HEK293T (cell line): Measurements from ENCODE around the gene HTRA3.

Experiments used
- ARNT ChIP-seq: fragments of 450-650 bp; IDR thresholded peaks from 2 replicates; pipeline ENCODE4 v1.6.1; 2017; ENCODE audit warnings: mild to moderate bottlenecking
- BHLHE40 ChIP-seq: fragments of 450-650 bp; IDR thresholded peaks from 2 replicates; pipeline ENCODE4 v1.6.1; 2016; ENCODE audit warnings: mild to moderate bottlenecking, moderate library complexity, borderline replicate concordance
- CTBP1 ChIP-seq: fragments of 450-650 bp; IDR thresholded peaks from 2 replicates; pipeline ENCODE4 v1.6.1; 2016; ENCODE audit warnings: borderline replicate concordance
- ELF4 ChIP-seq: fragments of 450-650 bp; IDR thresholded peaks from 2 replicates; pipeline ENCODE4 v1.6.1; 2017; ENCODE audit warnings: antibody characterized with exemption
- FOXM1 ChIP-seq: fragments of 450-650 bp; IDR thresholded peaks from 2 replicates; pipeline ENCODE4 v1.6.1; 2017; ENCODE audit warnings: mild to moderate bottlenecking, borderline replicate concordance
- L3MBTL2 ChIP-seq: fragments of 450-650 bp; conservative IDR thresholded peaks from 2 replicates; pipeline ENCODE4 v1.6.1; 2016; ENCODE audit warnings: mild to moderate bottlenecking
- LEF1 ChIP-seq: fragments of 450-650 bp; IDR thresholded peaks from 2 replicates; pipeline ENCODE4 v1.6.1; 2017; ENCODE audit warnings: mild to moderate bottlenecking, borderline replicate concordance
- SP1 ChIP-seq: fragments of 450-650 bp; IDR thresholded peaks from 2 replicates; pipeline ENCODE4 v1.6.1; 2017
- SUZ12 ChIP-seq: fragments of 450-650 bp; IDR thresholded peaks from 2 replicates; pipeline ENCODE4 v1.6.1; 2016; ENCODE audit warnings: mild to moderate bottlenecking
- TF ChIP-seq, protein P1 (sequence below): fragments of 450-650 bp; IDR thresholded peaks from 2 replicates; pipeline ENCODE4 v1.6.1; 2016

DNA sequence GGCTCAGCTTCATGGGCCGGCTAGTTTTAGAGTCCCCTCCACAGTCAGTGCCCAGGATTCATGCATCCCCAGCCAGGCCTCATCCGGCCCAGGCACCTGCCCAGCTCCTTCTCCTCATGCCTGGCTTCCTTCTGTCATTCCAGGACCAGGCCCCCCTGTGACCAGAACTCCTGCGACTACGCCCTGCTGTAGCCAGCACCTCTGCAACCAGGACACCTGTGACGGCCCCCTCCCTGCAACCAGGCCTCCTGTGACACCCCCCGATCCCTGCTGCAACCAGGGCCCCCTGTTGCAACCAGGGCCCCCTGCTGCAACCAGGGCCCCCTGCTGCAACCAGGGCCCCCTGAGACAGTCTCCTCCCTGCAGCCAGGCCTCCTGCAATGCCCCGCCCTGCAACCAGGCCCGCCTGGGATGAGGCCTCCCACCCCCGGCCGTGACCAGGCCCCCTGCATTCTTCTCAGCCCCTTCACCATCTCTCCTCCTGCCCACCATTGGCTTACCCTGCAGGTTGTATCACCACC lies 46.8 kb downstream of the HTRA3 start:
- TF ChIP-seq ELF4 (no peak), CTBP1 (no peak), SP1 (no peak), ARNT (no peak), BHLHE40 (no peak), FOXM1 (no peak), L3MBTL2 (no peak), LEF1 (no peak), SUZ12 (no peak)
- TF ChIP-seq, protein P1, sequence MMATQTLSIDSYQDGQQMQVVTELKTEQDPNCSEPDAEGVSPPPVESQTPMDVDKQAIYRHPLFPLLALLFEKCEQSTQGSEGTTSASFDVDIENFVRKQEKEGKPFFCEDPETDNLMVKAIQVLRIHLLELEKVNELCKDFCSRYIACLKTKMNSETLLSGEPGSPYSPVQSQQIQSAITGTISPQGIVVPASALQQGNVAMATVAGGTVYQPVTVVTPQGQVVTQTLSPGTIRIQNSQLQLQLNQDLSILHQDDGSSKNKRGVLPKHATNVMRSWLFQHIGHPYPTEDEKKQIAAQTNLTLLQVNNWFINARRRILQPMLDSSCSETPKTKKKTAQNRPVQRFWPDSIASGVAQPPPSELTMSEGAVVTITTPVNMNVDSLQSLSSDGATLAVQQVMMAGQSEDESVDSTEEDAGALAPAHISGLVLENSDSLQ = no peak
